Heart left ventricle (tissue), 16 donors: ENCODE data around the gene SPAG7. TPM values are rescaled to one million over a fixed set of nuclear protein-coding genes. Genes with fewer than 3 reads are reported as not detected.
A peak's percentile ranks its signal among the peaks of the same experiment; 100 is the strongest.
"Not testable (repeated sequence)": the region's sequence is repeated elsewhere in the genome, so short reads cannot be mapped to it uniquely, and the experiment has no call there.

Source experiments
- ATAC-seq, 4 donors: fragments of 200-7000 bp; cut with Tn5 transposase; one replicate each; pipeline ENCODE4 v1.9.1; 2020 to 2022; ENCODE audit warnings: moderate library complexity in 4 of 4, mild to moderate bottlenecking in 3 of 4, moderate number of reproducible peaks in 1 of 4
- DNase-seq, 5 donors: peaks; one replicate each; pipeline ENCODE4 v3.0.0-alpha.2; 2020
- H3K27ac ChIP-seq, 12 donors: fragments of 200-600 bp; sonication (generic) in 4 of 12; one replicate each; pipeline versions ENCODE4 v1.5.0 to v1.8.0; 2016 to 2022; ENCODE audit warnings: mild to moderate bottlenecking in 2 of 12
- H3K27me3 ChIP-seq, 9 donors: fragments of 200-600 bp; sonication (generic) in 2 of 9; one replicate each; pipeline versions ENCODE4 v1.5.1 to v1.8.0; 2016 to 2022; ENCODE audit warnings: mild to moderate bottlenecking in 3 of 9
- H3K36me3 ChIP-seq, 9 donors: fragments of 200-600 bp; sonication (generic) in 2 of 9; one replicate each; pipeline versions ENCODE4 v1.5.0 to v1.8.0; 2018 to 2022; ENCODE audit warnings: mild to moderate bottlenecking in 2 of 9
- H3K4me1 ChIP-seq, 12 donors: fragments of 200-600 bp; sonication (generic) in 4 of 12; one replicate each; pipeline versions ENCODE4 v1.5.0 to v1.8.0; 2016 to 2022; ENCODE audit warnings: mild to moderate bottlenecking in 3 of 12
- H3K4me3 ChIP-seq, 12 donors: fragments of 200-600 bp; sonication (generic) in 4 of 12; one replicate each; pipeline versions ENCODE4 v1.5.0 to v1.8.0; 2017 to 2022; ENCODE audit warnings: mild to moderate bottlenecking in 9 of 12, moderate library complexity in 4 of 12
- H3K9me3 ChIP-seq, 12 donors: fragments of 200-600 bp; sonication (generic) in 4 of 12; one replicate each; pipeline versions ENCODE4 v1.5.0 to v1.8.0; 2016 to 2022; ENCODE audit warnings: mild to moderate bottlenecking in 1 of 12
- CTCF ChIP-seq, 12 donors: fragments of 200-600 bp; sonication (generic) in 4 of 12; IDR thresholded peaks; one replicate each; pipeline versions ENCODE4 v1.5.0 to v1.8.0; 2018 to 2022; ENCODE audit warnings: antibody characterized with exemption in 12 of 12, mild to moderate bottlenecking in 5 of 12
- POLR2A ChIP-seq, 2 donors: fragments of 450-650 bp; IDR thresholded peaks; one replicate each; pipeline ENCODE4 v1.6.1; 2017; ENCODE audit warnings: antibody characterized with exemption in 2 of 2, mild to moderate bottlenecking in 2 of 2, moderate library complexity in 2 of 2
- WGBS, 4 donors: extraction: QIAGEN DNeasy Blood & Tissue Kit in 2 of 4; methylation state at CpG; one replicate each; pipeline versions ENCODE4 v1.1.5 to v1.1.7; 2013 to 2018; 5-methylcytosine and 5-hydroxymethylcytosine counted together
- intact Hi-C, 10 donors: fragments of 100-400 bp; cut with DNase I; formaldehyde crosslinking; loops; one replicate each; pipeline versions ENCODE4 v1.11.1 to v1.14.2; 2022
- polyA plus RNA-seq, 2 donors: library from polyadenylated mRNA; stranded (reverse); fragments of 200-250 nt; gene quantifications; one replicate each; pipeline ENCODE4 v1.2.3, GENCODE V29; 2013
- total RNA-seq, 9 donors: library from RNA; depleted of rRNA in 2 of 9; stranded (reverse); fragments of >200 nt in 2 of 9; fragmentation: NEBNext Ultra II Directional in 3 of 9; extraction: Animal tissue kit (Norgen Biotek cat#: 25700) in 3 of 9; gene quantifications; one replicate each; pipeline versions ENCODE4 v1.1.0 to v1.2.4, GENCODE V29; 2016 to 2023
- donor health status: ischemic (EF 13 %, LVEDD 7.1; RV severe dilation, severe dysfunction).
- donor health status: healthy with polysubstance abuse.
- donor health status: DM: no; HTN: yes; CAD: no.
- donor health status: DM: no; HTN: no; CAD: no.
- donor health status: ischemic (EF 25% LVEDD 6.9; RV normal size, moderate dysfunction).
- donor health status: ischemic (EF 25% LVEDD 5.7; RV mildly dilated, moderate dysfunction).
- donor health status: healthy.
- donor health status: DM: yes; HTN: yes; CAD: no.
- donor health status: ischemic (EF 35%, LVEDD 5.7; RV mildly dilated, moderate dysfunction).
- donor health status: nonischemic (EF 11% LVEDD 7.7; RV severe dilation, severe dysfunction).
- donor health status: DM: yes; HTN: yes; CAD: no.
- donor health status: PGD.
- donor health status: ischemic (EF 29% LVEDD 5.4; RV normal size, mild dysfunction).
- donor health status: nonischemic (EF 23%, LVEDD 6.1; RV moderate dilation, normal function).

SPAG7 gene
- total and polyA plus RNA-seq, 11 donors, result 88.7 to 192 (median 125) TPM

GRCh38 chr17:4928881-4929280 is 38.7 kb downstream of the SPAG7 start:
- H3K27ac ChIP-seq, result no peak overlapping the region
- H3K36me3 ChIP-seq, result peaks cover 0 to 6% (median 0%) of the 10 kb centered on the region in 9 donors
- DNase-seq (no peak), ATAC-seq (no peak)
- intact Hi-C loops, result no loop called here
- H3K4me3 ChIP-seq, result no peak overlapping the region
- peaks cover 0 to 7% (median under 1%) of the 10 kb centered on the region in 12 donors for H3K4me1 ChIP-seq
- 97 to 98% (median 98%) methylated on average over 18 of the region's 18 CpGs for WGBS, 4 donors
- no peak for TF ChIP-seq CTCF (IDR thresholded peaks at IDR 0.05)
- TF ChIP-seq POLR2A (IDR thresholded peaks at IDR 0.05), result no peak
- no peaks in the 10 kb centered on the region for H3K9me3 ChIP-seq
- H3K27me3 ChIP-seq, result no peaks in the 10 kb centered on the region

GRCh38 chr17:4926577-4927335 is 40.9 kb downstream of the SPAG7 start:
- H3K9me3 ChIP-seq, ATAC-seq, H3K4me3 ChIP-seq, H3K36me3 ChIP-seq, intact Hi-C loops, DNase-seq, H3K27me3 ChIP-seq, H3K27ac ChIP-seq, H3K4me1 ChIP-seq: not testable (repeated sequence)
- 88 to 91% (median 89%) methylated on average over 24 of the region's 24 CpGs for WGBS, 4 donors

GRCh38 chr17:4921320-4921719 is 46.3 kb downstream of the SPAG7 start:
- H3K27me3 ChIP-seq, result no peaks in the 10 kb centered on the region
- TF ChIP-seq CTCF (IDR thresholded peaks at IDR 0.05), result no peak
- TF ChIP-seq POLR2A (IDR thresholded peaks at IDR 0.05), result no peak
- no peaks in the 10 kb centered on the region for H3K36me3 ChIP-seq
- H3K9me3 ChIP-seq, result no peaks in the 10 kb centered on the region
- intact Hi-C loops, result no loop called here
- no peak for DNase-seq
- WGBS, 4 donors, result 92 to 96% (median 94%) methylated on average over 4 of the region's 4 CpGs
- peaks cover 0 to 9% (median 0%) of the 10 kb centered on the region in 12 donors for H3K4me1 ChIP-seq
- no peak for ATAC-seq
- no peak overlapping the region for H3K4me3 ChIP-seq
- no peak overlapping the region for H3K27ac ChIP-seq

- TF ChIP-seq CTCF (IDR thresholded peaks at IDR 0.05), result no peak
- no peak for TF ChIP-seq POLR2A (IDR thresholded peaks at IDR 0.05)
- no peaks in the 10 kb centered on the region for H3K9me3 ChIP-seq
- DNase-seq (no peak), ATAC-seq (peak in 1 of 4 donors; percentile 18)
- no peaks in the 10 kb centered on the region for H3K36me3 ChIP-seq
- no peak overlapping the region for H3K4me3 ChIP-seq
- peaks cover 0 to 9% (median 0%) of the 10 kb centered on the region in 12 donors for H3K4me1 ChIP-seq
- no peak overlapping the region for H3K27ac ChIP-seq
- intact Hi-C loops, result no loop called here
- WGBS, 4 donors, result 85 to 91% (median 89%) methylated on average over 10 of the region's 10 CpGs
- no peaks in the 10 kb centered on the region for H3K27me3 ChIP-seq
Measured at GRCh38 chr17:4920351-4921048, 47.1 kb downstream of the SPAG7 start.
